Measurements from ENCODE around the gene HS1BP3.

The HS1BP3 gene

DNA sequence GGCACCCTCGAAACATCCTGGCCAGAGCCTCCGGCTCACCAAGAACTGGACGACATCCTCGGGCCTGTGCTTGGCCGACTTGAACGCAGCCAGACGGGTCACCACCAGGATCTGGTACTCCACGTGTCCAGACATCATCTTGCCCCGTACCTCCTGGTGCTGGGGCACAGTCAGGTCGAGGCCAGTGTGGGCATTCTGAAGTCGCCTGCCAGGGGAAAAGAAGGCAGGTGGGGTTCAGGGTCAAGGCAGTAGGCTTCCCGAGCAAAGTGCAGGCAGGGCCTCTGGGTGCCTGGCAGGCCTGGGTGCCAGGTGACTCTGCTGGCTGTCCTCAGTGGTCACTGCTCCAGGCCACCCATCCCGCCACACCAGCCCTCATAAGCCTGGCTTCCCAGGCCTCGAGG lies 5.6 kb downstream of the HS1BP3 start:
- no peak for DNase-seq

- no peak for DNase-seq
Observed at GRCh38 chr2:20643826-20644225, 7.1 kb downstream of the HS1BP3 start.

- no peak for DNase-seq
Observed at GRCh38 chr2:20643060-20643459, 7.8 kb downstream of the HS1BP3 start.

- peak; percentile 19 to 78 for DNase-seq
Observed at GRCh38 chr2:20642055-20642971, 8.6 kb downstream of the HS1BP3 start.

DNA sequence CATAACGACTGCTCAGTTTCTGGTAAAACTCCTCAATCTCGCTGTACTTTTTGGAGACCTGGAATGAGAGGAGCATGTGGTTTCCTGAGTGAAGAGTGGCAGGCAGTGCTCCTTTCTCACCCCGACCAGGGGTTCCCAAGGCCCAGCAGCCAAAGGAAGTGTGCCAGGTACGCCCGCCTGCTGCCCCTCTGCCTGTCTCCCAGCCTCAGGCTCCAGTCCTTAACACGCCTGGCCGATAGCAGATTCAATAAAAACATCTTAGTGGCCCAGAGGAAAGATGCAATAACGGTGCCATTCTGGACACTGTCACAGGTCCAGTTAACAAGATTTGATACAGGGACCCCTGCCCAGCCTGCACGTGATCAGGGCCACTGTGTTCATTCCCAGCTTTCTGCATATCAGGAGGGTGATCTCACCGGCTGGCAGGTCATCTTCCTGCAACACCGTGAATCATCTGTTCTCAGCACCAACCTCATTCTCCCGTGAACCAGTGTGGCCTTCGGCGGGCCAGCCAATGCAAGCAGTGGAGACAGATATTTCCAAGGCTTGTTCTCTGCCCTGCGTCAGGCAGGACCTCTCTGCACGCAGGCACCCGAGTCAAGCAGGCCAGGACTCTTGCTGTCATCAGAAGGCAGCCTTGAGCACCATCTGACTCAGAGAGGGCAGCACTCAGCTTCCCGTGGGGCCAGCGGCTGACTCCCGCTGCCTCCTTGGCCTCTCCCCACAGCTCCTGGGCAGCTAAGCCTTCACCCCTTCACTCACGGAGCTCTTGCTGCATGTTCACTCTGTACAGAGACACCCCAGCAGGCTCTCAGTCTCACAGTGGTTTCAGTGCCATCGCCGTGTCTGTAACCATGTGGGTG lies 9.5 kb downstream of the HS1BP3 start:
- DNase-seq: no peak

GRCh38 chr2:20640411-20641122 lies 10.3 kb downstream of the HS1BP3 start:
- no peak for DNase-seq

DNA sequence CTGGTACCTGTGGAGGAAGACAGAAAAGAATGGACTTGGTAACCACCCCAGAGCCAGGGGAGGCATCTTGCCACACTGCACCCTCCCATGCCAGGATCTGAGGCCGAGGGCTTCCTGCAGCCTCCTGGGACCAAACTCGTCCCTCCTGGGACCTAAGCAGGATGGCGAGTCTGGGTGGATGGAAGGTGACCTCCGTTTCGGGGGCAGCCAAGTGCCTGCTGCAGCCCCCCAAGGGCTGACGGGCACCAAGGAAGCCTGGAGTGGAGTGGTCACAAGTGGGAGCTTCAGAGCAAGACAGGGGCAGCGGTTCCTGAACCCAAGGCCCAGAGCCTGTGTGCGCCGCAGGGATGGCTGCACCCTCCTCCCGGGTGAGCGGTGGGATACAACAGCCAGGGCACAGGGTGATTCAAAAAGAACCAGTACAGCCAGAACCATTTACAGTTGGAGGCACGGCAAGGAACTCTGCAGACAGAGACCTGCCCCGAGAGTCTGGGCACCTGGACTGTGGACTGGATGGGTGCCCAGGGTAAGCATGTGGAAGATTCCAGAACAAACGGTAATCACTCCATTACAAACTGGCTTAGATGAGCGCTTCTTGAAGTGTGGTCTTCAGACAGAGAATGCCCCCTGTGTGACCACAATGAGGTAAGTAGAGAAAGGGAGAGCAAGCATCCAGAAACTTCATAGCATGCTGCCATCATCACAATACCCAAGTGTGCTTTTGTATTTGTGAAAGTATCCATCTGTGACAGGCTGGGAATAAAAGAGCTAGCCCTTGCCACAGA lies 12.1 kb downstream of the HS1BP3 start:
- no peak for DNase-seq

GRCh38 chr2:20638014-20638413 lies 12.9 kb downstream of the HS1BP3 start:
- no peak for DNase-seq

- no peak for DNase-seq
Observed at GRCh38 chr2:20637147-20637546, 13.8 kb downstream of the HS1BP3 start.

DNA sequence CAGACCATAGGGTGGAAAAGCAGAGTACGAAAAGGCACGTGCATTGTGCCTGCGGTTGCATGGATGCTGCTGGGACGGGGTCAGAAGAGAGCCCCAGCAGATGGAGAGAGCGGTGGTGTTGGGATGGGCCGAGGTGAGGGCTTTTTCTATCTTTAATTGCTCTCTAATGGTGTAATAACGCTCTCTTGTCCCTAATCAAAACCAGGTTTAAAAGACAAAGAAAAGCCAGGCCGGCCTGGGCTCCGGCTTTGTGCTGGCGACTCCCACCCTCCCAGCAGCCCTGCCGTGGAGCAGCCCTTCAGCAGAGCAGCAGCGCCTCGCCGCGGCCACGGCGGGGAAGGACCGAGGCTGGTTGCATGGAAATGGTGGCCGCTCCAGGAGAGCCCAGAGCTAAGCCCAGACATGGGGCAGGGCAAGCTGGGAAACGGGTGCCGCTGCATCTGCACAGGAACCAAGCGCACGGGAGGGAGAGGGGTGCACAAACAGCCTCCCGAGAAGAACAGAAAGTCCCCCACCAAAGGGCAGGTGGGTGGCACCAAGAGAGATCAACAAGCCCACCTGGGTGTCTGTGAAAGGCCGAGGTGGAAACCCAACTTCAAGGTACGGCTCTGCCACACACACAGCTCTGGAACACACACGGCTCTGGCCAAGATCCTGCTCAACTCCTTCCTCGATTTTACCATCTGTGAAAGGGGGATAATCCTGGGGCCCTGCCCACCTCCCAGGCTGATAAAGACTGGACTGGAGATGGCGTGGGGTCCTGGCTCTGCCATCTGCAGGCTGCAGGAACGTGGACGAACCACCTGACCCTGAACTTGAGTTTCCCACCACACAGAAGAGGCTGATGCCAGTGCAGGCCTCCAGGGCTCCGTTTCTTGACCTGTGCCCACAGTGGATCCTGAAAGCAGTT lies 15.0 kb downstream of the HS1BP3 start:
- DNase-seq: peak; percentile 26 to 71

- DNase-seq: no peak
Observed at GRCh38 chr2:20635113-20635510, 15.8 kb downstream of the HS1BP3 start.

DNA sequence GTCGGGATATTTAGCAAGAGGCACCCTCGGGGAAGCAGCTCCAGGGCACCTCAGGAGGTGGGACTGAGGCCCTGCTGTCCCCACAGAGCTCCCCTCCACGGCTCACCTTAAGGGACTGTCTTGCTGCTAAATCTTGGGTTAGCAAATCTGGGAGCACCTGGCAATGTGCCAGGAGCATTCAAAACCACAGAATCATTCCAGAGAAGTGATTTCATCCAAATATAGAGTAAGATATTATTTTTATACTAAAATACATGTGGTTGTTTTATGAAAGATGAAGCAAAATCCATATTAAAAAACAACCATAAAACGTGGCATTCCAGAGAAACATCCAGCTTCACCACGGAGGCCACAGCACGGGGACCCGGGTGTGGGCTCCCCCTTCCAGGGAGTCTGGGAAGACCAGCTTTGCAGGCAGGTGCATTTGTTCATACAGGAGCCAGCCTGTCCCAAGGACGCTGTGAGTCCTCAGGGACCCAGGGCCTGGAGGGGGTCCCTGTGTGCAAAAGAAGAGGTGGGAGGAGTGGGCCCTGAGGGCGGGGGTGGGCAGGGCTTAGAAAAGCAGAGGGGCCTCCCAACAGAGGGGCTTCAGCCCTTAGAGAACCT lies 16.3 kb downstream of the HS1BP3 start:
- DNase-seq: no peak

DNA sequence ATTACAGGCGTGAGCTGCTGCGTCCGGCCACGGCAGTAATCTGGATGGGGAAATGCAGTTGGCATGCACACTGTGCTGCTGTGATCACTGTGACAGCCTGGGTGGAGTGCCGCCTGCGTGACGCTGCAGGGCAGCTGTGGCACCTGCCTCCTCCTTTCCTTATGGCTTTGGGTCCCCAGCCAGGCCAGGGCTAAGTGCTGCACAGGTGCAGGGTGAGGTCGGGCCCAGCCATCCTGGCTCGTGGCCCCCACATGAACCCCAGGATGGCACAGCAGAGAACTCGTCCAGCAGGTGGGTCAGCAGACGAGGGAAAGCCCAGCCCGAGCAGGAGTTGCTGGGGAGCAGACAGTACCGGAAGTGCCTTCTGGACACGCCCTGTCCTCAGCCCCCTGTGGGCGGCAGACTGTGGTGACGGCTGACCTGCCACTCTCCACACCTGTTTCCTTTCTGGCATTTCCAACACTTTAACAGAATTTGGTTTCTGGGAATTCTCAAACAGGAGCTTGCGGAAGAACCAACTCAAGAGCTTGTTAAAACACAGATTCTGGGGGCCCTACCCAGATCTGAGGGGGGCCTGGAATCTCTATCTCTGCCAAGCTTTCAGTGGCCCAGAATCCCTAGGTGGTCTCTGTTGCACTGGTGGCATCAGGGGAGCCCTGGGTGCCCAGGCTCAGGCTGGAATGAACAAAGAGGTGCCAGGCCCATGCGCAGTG lies 16.9 kb downstream of the HS1BP3 start:
- DNase-seq: no peak

- no peak for DNase-seq
Observed at GRCh38 chr2:20633001-20633400, 17.9 kb downstream of the HS1BP3 start.

DNA sequence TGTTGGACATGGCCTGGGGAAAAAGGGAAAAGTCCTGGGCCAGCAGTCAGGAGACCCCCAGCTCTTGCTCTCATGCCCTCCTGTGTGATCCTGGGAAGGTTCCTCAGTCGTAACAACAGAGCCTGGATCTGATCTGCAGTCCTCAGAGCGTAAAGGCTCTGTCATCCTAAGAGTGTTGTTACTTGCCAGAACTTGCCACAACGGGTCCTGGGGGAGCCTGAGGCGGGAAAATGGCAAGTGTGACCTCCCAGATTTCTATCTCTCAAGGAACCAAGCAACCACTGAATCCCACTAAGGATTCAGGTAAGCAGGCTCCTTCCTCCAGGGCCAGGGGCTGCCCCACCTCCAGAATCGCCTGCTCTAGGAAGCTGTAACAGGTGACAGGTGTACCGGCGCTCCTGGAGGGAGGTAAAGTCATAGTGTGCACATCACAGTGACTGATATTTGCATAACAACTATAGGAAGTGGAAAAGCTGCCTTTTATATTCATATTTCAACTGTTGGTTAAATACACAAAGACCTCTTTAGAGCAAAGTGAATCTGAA lies 18.4 kb downstream of the HS1BP3 start:
- no peak for DNase-seq

- no peak for DNase-seq
Observed at GRCh38 chr2:20631617-20632307, 19.1 kb downstream of the HS1BP3 start.

- no peak for DNase-seq
Observed at GRCh38 chr2:20630967-20631366, 19.9 kb downstream of the HS1BP3 start.

GRCh38 chr2:20629581-20630171 lies 21.2 kb downstream of the HS1BP3 start:
- DNase-seq: no peak

GRCh38 chr2:20629181-20629580 lies 21.7 kb downstream of the HS1BP3 start:
- no peak for DNase-seq

Data from inflammatory macrophage treated with lipopolysaccharide for 1 hour (primary cell).